H1 (cell line): Measurements from ENCODE around the gene AP2B1.

Experiments
- ATF3 ChIP-seq: IDR thresholded peaks from 2 replicates; pipeline ENCODE4 v1.6.1; 2011; ENCODE audit warnings: low read depth, mild to moderate bottlenecking, low read length; ENCODE audit not compliant: insufficient read depth
- CTCF ChIP-seq, 3 experiments: IDR thresholded peaks; 1 replicate in 2 of 3; 2 replicates in 1 of 3; pipeline versions ENCODE4 v1.5.1 to v1.6.1; 2011; ENCODE audit warnings: low read length in 3 of 3, mild to moderate bottlenecking in 3 of 3, inconsistent platforms in 2 of 3, low read depth in 1 of 3, moderate library complexity in 1 of 3; ENCODE audit not compliant: insufficient read depth in 1 of 3; ENCODE audit errors: control extremely low read depth in 1 of 3
- EZH2 ChIP-seq: fragments of 200-600 bp; sonication (generic); IDR thresholded peaks from 2 replicates; pipeline ENCODE4 v1.7.1; 2012; ENCODE audit warnings: low read depth, mild to moderate bottlenecking, moderate library complexity, low read length, inconsistent platforms; ENCODE audit not compliant: severe bottlenecking
- MAX ChIP-seq: IDR thresholded peaks from 2 replicates; pipeline ENCODE4 v1.6.1; 2012; ENCODE audit warnings: inconsistent platforms
- POLR2A ChIP-seq, 2 experiments: IDR thresholded peaks; 1 replicate in 1 of 2; 2 replicates in 1 of 2; pipeline ENCODE4 v1.6.1; 2011; ENCODE audit warnings: low read depth in 2 of 2, low read length in 2 of 2, mild to moderate bottlenecking in 2 of 2; ENCODE audit errors: control extremely low read depth in 1 of 2
- RAD21 ChIP-seq, 2 experiments: IDR thresholded peaks in 1 of 2; conservative IDR thresholded peaks in 1 of 2; 2 replicates each; pipeline ENCODE4 v1.6.1; 2011; ENCODE audit warnings: low read depth in 2 of 2, low read length in 2 of 2, improper control_type of control experiment in 1 of 2, inconsistent platforms in 1 of 2, mild to moderate bottlenecking in 1 of 2, moderate library complexity in 1 of 2
- RNF2 ChIP-seq: fragments of 200-900, 300-1000 bp; sonication (generic); IDR thresholded peaks from 2 replicates; pipeline ENCODE4 v1.7.1; 2016; ENCODE audit warnings: borderline replicate concordance, low read depth, mild to moderate bottlenecking, antibody characterized with exemption, low read length; ENCODE audit not compliant: poor library complexity, severe bottlenecking; ENCODE audit errors: missing control alignments
- YY1 ChIP-seq: IDR thresholded peaks from 2 replicates; pipeline ENCODE4 v1.6.1; 2011; ENCODE audit warnings: low read depth, mild to moderate bottlenecking, low read length

- no peak for TF ChIP-seq RAD21 (IDR thresholded peaks at IDR 0.05 in 1 of 2, conservative IDR thresholded peaks at IDR 0.05 in 1 of 2; ENCODE audit: low read depth in 2 of 2, low read length in 2 of 2)
- no peak for TF ChIP-seq CTCF (IDR thresholded peaks at IDR 0.05; ENCODE audit: control extremely low read depth in 1 of 3, insufficient read depth in 1 of 3, low read depth in 1 of 3, low read length in 3 of 3)
- no peak for TF ChIP-seq ATF3
- TF ChIP-seq RNF2 = no peak
- no peak for TF ChIP-seq YY1
- no peak for TF ChIP-seq MAX
- TF ChIP-seq POLR2A (IDR thresholded peaks at IDR 0.05; ENCODE audit: control extremely low read depth in 1 of 2, low read depth in 2 of 2, low read length in 2 of 2) = no peak
- TF ChIP-seq EZH2 = no peak
Observed at GRCh38 chr17:35735036-35735805, 148.1 kb downstream of the AP2B1 start.
